HUES64 (cell line): Measurements from ENCODE around the gene SFXN3.

ENCODE experiments used
- H3K27ac ChIP-seq: 2 replicates; pipeline ENCODE4 v1.7.0; 2013; ENCODE audit warnings: low read depth, low read length, inconsistent platforms
- H3K27me3 ChIP-seq: 2 replicates; pipeline ENCODE4 v1.6.1; 2013; ENCODE audit warnings: mild to moderate bottlenecking, low read length; ENCODE audit not compliant: insufficient read depth
- H3K36me3 ChIP-seq: 2 replicates; pipeline ENCODE4 v1.6.1; 2013; ENCODE audit warnings: mild to moderate bottlenecking, low read length; ENCODE audit not compliant: insufficient read depth
- H3K4me1 ChIP-seq: 2 replicates; pipeline ENCODE4 v1.6.1; 2013; ENCODE audit warnings: mild to moderate bottlenecking, low read length, moderate library complexity; ENCODE audit not compliant: insufficient read depth
- H3K4me3 ChIP-seq: 2 replicates; pipeline ENCODE4 v1.5.1; 2013; ENCODE audit warnings: mild to moderate bottlenecking, low read length, moderate library complexity
- H3K9ac ChIP-seq: 2 replicates; pipeline ENCODE4 v1.6.1; 2013; ENCODE audit warnings: mild to moderate bottlenecking, low read depth, low read length
- H3K9me3 ChIP-seq: 2 replicates; pipeline ENCODE4 v1.6.1; 2013; ENCODE audit warnings: low read depth, low read length; ENCODE audit not compliant: insufficient read depth
- WGBS: fragments of 150-250, 120-280 bp; methylation state at CpG from one replicate; pipeline ENCODE4 v1.1.7; 2013; ENCODE audit warnings: missing lambda C conversion rate; 5-methylcytosine and 5-hydroxymethylcytosine counted together

Gene SFXN3

DNA sequence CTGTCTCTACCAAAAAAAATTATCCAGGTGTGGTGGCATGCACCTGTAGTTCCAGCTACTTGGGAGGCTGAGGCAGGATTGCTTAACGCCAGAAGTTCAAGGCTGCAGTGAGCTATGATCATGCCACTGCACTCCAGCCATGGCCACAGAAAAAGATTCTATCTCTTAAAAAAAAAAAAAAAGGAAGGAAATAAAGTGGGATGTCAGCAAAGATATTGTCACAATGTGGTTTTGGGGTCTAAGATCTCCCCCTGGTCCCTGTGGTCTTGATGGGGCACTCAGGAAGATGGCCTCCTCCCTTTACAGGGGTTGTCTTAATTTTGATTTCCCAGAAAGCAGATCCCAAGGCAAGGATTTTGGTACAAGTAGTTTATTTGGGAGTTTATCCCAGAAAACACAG, 23.3 kb downstream of the SFXN3 start:
- no peaks in the 10 kb centered on the region for H3K36me3 ChIP-seq
- no peaks in the 10 kb centered on the region for H3K9me3 ChIP-seq
- H3K9ac ChIP-seq = no peak overlapping the region
- H3K27me3 ChIP-seq = peaks cover 34% of the 10 kb centered on the region
- 90% methylated on average over 1 of the region's 1 CpG for WGBS
- H3K27ac ChIP-seq = no peak overlapping the region
- no peak overlapping the region for H3K4me3 ChIP-seq
- H3K4me1 ChIP-seq = 0 out of 2 replicates have a peak, but pooled peaks cover 8% of the 10 kb centered on the region

DNA sequence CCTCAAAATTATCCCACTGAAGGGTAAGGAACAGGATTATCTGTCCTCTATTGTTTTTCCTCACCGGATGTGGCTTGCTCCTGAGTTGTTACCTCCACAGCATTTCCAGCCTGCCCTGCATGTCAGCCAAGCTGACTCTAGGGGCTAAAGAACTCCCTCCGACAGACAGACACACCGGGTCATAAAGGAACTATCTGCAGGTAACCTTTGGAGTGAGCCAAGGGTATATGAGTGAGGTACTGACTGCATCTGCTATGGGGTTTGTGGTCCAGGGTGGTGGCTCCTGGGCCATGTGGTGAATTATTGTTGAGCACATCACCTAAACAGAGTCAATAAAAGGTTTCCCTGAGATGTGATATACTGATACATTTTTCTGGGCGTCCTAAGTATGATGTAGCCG, 23.8 kb downstream of the SFXN3 start:
- WGBS = 94% methylated on average over 5 of the region's 5 CpGs

DNA sequence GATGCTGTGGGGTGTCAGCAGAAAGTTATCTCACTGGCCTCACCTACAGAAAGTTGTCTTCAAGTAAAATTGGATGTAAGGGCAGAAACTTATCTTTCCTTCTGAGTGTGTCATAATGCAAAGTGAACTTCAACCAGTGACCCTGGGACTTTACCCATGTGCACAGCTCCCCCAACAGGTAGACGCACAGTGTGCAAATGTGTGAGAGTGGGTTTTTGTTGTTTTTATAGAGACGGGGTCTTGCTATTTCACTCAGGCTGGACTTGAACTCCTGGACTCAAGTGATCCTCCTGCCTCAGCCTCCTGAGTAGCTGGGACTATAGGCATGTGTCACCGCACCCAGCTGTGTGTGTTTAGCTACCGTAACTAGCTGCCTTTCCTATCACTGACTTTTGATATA, 24.4 kb downstream of the SFXN3 start:
- peaks cover 24% of the 10 kb centered on the region for H3K27me3 ChIP-seq
- H3K4me3 ChIP-seq = no peak overlapping the region
- no peaks in the 10 kb centered on the region for H3K36me3 ChIP-seq
- no peaks in the 10 kb centered on the region for H3K9me3 ChIP-seq
- no peak overlapping the region for H3K27ac ChIP-seq
- H3K4me1 ChIP-seq = peaks cover 11% of the 10 kb centered on the region
- 98% methylated on average over 3 of the region's 4 CpGs for WGBS
- no peak overlapping the region for H3K9ac ChIP-seq

More for the DNA sequence above, 23.8 kb downstream of the SFXN3 start:
- Histone ChIP-seq H3K4me3 (no peak overlapping the region), H3K36me3 (no peaks in the 10 kb centered on the region), H3K9me3 (no peaks in the 10 kb centered on the region), H3K4me1 (peaks cover 12% of the 10 kb centered on the region), H3K9ac (no peak overlapping the region), H3K27ac (no peak overlapping the region), H3K27me3 (peaks cover 29% of the 10 kb centered on the region)

DNA sequence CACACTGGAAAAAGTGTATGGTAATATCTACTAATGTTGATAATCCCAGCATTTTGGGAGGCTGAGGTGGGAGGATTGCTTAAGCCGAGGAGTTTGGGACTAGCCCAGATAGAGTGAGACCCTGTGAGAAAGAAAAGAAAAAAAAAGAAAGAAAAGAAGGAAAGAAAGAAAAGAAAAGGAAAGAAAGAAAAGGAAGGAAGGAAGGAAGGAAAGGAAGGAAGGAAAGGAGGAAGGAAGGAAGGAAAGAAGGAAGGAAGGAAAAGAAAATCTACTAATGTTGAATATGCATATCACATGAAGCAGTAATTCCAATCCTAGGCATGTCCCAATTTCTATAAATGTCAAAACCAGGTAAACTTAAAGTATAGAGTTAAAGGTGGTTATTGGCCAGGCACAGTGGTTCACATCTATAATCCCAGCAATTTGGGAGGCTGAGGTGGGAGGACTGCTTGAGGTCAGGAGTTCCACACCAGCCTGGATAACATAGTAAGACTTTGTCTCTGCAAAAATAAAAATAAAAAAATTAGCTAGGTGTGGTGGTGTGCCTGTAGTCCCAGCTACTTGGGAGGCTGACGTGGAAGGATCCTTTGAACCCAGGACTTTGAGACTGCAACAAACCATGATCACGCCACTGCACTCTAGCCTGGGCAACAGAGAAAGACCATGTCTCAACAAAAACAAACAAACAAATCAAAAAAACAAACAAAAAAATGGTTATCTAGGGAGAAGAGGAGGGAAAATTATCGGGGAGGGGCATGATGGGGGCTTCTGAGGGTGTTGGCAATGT, 25.5 kb downstream of the SFXN3 start:
- H3K9ac ChIP-seq = no peak overlapping the region
- peaks cover 18% of the 10 kb centered on the region for H3K27me3 ChIP-seq
- no peak overlapping the region for H3K4me3 ChIP-seq
- H3K36me3 ChIP-seq = no peaks in the 10 kb centered on the region
- peaks cover 4% of the 10 kb centered on the region for H3K4me1 ChIP-seq
- H3K27ac ChIP-seq = no peak overlapping the region
- 80% methylated on average over 4 of the region's 4 CpGs for WGBS
- H3K9me3 ChIP-seq = no peaks in the 10 kb centered on the region

DNA sequence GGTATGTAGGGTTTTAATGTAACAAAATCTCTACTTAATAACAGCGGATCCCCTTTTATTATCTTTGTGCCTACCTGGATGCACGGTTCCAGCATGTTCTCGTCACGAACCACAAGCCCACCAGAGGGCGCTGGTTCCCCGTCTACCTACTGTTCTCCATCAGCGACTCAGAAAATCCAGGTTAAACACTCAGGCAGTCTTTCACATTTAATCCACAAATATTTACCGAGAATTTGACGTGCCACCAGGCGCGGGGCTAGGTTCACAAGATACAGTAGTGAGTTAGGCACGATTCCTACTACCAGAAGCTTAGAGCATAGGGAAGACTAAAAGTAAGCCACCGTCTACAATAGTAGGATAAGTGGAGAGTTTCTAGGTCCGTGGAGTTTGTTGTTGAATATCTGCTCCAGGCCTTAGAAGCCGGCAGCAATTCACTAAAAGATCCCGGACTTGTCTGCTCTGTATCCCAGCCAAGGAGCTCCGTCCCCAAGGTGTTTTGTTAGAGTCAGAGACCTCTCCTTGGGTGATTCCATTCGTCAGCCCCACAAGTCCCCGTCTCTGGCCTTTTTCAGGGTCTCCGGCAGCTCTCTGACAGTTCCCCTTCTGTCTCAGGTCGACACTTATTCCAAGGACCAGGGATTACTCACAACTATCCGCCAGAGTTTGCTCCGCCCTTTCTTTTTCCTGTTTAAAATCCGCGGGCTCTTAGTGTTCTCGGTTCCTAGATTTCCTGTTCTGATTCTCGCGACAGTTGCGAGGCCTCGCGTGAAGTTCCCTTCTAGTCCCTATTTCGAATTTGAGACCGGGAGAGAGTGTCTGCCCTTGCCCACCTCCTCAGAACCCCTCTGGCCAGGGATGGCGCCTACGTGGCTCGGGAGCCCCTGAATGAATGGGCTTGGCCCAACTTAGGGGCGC, 29.3 kb downstream of the SFXN3 start:
- H3K4me3 ChIP-seq = peak overlapping the region; percentile 99
- no peaks in the 10 kb centered on the region for H3K36me3 ChIP-seq
- H3K4me1 ChIP-seq = peaks cover 23% of the 10 kb centered on the region

DNA sequence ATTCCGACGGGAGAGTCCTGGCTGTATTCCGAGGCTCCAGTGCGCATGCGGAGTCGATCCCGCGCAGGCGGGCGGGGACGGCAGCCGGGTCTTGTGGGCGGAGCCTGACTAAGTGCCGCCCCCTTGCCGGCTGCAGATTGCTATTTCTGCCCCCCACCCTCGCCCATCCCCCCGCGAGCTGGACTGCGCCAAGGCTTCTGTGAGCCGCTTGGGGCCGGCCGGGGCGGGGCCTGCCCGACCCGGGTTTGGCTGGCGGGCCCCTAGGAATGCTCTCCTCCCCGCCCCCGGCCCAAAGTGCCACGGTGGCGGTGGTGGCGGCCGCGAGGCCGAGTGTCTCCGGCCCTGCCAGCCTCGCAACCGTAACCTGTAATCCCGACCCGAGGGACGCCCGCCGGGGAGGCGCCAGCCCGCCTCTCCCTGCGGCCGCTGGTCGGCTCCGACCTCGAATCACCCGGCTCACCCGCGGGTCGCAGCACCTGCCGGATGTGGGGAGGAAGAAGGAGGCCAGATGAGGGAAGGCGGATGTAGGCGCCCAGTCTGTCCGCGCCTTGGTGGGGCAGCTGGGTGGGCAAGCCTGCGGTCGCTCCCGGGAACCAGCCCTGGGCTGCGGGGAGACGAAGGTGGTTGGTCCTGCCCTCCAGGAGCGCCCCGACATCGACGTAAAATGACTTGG, 30.1 kb downstream of the SFXN3 start:
- H3K9ac ChIP-seq = peak overlapping the region; percentile 94
- H3K27me3 ChIP-seq = peaks cover 51% of the 10 kb centered on the region
- peaks cover 25% of the 10 kb centered on the region for H3K4me1 ChIP-seq
- no peaks in the 10 kb centered on the region for H3K36me3 ChIP-seq
- no peaks in the 10 kb centered on the region for H3K9me3 ChIP-seq
- H3K27ac ChIP-seq = peak overlapping the region; percentile 98
- peak overlapping the region; percentile 99 for H3K4me3 ChIP-seq
- under 1% methylated on average over 67 of the region's 67 CpGs for WGBS

More for the DNA sequence above, 29.3 kb downstream of the SFXN3 start:
- peak overlapping the region; percentile 98 for H3K27ac ChIP-seq
- H3K9ac ChIP-seq = peak overlapping the region; percentile 94
- H3K9me3 ChIP-seq = no peaks in the 10 kb centered on the region
- H3K27me3 ChIP-seq = peaks cover 43% of the 10 kb centered on the region
- under 1% methylated on average over 37 of the region's 37 CpGs for WGBS

DNA sequence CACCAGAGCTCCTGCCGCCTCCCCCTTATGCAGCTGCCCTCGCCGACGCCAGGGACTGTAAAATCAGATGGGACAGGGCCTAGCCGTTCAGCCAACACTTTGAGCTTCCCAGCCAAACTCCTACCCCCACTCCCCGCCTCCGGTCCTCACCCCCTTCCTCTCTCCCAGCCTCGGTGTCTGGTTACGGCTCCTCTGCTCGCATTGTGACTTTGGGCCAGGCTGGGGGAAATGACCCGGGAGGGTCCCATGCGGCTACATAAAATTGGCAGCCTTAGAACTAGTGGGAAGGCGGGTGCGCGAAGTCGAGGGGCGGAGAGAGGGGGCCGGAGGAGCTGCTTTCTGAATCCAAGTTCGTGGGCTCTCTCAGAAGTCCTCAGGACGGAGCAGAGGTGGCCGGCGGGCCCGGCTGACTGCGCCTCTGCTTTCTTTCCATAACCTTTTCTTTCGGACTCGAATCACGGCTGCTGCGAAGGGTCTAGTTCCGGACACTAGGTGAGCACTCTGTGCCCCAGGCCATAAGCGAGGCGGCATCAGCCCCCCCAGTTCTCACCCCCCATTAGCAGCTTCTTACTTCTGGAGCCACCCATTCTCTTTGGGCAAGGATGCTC, 30.7 kb downstream of the SFXN3 start, which contains the start of gene KAZALD1:
TSS of gene KAZALD1 (plus strand) at position 366 of the 608 bp plus-strand sequence. CDS start 604 bp downstream, outside the sequence.
- peak within 1 kb of the TSS; percentile 94 for H3K9ac ChIP-seq
- WGBS = 2% methylated on average over 31 of the region's 31 CpGs
- peak within 1 kb of the TSS; percentile 99 for H3K4me3 ChIP-seq
- peaks cover 57% of the 10 kb centered on the region for H3K27me3 ChIP-seq
- no peaks in the 10 kb centered on the region for H3K9me3 ChIP-seq
- peaks cover 31% of the 10 kb centered on the region for H3K4me1 ChIP-seq
- peak within 1 kb of the TSS; percentile 98 for H3K27ac ChIP-seq
- H3K36me3 ChIP-seq = no peaks in the 10 kb centered on the region

DNA sequence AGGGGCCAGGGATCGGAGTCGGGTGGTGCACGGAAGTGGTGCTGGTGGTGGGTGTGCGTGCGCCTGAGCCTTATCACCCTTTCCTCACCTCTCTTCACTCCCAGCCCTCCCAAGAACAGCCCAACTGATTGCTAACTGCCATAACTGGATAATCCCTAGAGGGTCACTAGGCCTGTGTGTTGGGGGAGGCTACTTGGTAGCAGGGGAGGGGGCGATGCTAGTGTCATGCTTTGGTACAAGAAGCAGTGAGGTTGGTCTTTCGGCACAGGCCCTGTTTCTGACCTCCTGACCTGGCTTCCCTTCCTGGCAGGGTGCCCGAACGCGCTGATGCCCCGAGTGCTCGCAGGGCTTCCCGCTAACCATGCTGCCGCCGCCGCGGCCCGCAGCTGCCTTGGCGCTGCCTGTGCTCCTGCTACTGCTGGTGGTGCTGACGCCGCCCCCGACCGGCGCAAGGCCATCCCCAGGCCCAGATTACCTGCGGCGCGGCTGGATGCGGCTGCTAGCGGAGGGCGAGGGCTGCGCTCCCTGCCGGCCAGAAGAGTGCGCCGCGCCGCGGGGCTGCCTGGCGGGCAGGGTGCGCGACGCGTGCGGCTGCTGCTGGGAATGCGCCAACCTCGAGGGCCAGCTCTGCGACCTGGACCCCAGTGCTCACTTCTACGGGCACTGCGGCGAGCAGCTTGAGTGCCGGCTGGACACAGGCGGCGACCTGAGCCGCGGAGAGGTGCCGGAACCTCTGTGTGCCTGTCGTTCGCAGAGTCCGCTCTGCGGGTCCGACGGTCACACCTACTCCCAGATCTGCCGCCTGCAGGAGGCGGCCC, 31.4 kb downstream of the SFXN3 start:
- Histone ChIP-seq H3K9ac (no peak overlapping the region), H3K4me3 (peak overlapping the region; percentile 99), H3K27ac (no peak overlapping the region), H3K36me3 (no peaks in the 10 kb centered on the region), H3K4me1 (peaks cover 31% of the 10 kb centered on the region), H3K27me3 (peaks cover 65% of the 10 kb centered on the region), H3K9me3 (no peaks in the 10 kb centered on the region)
- WGBS = 1% methylated on average over 58 of the region's 63 CpGs

DNA sequence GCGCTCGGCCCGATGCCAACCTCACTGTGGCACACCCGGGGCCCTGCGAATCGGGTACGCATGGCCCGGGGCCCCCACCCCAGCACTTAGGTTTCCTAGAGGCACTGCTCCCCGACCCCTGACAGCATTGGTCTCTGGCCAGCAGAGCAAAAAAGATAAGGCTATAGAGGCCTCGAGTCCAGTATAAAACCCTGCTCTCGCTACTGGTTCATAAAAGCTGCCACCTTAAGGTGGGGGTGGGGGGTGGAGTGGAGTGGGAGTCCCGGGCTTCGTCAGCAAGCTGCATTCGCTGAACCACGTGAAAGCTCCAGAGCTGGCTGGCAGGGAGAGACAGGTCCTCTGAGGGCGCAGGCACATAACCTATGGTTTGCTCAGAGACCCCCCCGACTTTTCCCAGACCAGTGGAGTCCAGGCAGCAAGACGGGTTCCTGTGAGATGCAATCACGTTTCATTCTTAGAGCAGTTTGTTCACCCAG, 32.1 kb downstream of the SFXN3 start:
- Histone ChIP-seq H3K9me3 (no peaks in the 10 kb centered on the region), H3K36me3 (no peaks in the 10 kb centered on the region), H3K4me1 (peaks cover 31% of the 10 kb centered on the region), H3K9ac (no peak overlapping the region), H3K4me3 (peak overlapping the region; percentile 99), H3K27ac (no peak overlapping the region), H3K27me3 (peaks cover 68% of the 10 kb centered on the region)
- 12% methylated on average over 19 of the region's 19 CpGs for WGBS
